ENCODE results near the gene BNC1. TPM values are rescaled to one million over a fixed set of nuclear protein-coding genes. Genes with fewer than 3 reads are reported as not detected.

Gene BNC1
- total and polyA plus RNA-seq, 8 donors = 0.12 to 4.6 (median 0.55) TPM; not detected in 5

DNA sequence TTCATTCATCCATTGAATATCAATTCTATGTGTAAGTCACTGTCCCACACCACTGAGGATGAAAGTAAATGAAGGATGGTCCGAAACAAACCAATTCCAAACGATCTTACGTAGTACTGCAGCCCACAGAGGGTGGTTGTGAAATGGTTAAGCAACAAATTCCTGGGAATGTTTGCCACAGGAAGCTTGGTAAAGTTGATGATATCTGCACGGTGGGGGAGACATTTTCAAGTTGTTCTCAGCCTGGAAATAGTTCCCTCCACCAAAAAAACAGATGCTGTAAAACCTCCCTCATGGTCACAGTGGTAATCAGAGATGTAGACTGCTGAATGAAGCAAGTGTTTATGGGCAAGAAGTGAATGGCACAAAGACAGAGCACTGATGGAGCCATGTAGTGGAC, 35.9 kb upstream of the BNC1 start:
- intact Hi-C loops (cut with DNase I; ENCODE audit: low total_unique reads) = no loop called here
- 50 to 64% (median 59%) methylated on average over 4 of the region's 4 CpGs for WGBS, 5 donors
- no peaks in the 10 kb centered on the region for H3K36me3 ChIP-seq
- H3K4me3 ChIP-seq = no peak overlapping the region
- peaks cover 0 to 7% (median 0%) of the 10 kb centered on the region in 4 donors for H3K9me3 ChIP-seq
- TF ChIP-seq POLR2AphosphoS5 (IDR thresholded peaks at IDR 0.05) (no peak), EP300 (IDR thresholded peaks at IDR 0.05) (no peak), POLR2A (IDR thresholded peaks at IDR 0.05) (no peak)
- TF ChIP-seq, protein P1, sequence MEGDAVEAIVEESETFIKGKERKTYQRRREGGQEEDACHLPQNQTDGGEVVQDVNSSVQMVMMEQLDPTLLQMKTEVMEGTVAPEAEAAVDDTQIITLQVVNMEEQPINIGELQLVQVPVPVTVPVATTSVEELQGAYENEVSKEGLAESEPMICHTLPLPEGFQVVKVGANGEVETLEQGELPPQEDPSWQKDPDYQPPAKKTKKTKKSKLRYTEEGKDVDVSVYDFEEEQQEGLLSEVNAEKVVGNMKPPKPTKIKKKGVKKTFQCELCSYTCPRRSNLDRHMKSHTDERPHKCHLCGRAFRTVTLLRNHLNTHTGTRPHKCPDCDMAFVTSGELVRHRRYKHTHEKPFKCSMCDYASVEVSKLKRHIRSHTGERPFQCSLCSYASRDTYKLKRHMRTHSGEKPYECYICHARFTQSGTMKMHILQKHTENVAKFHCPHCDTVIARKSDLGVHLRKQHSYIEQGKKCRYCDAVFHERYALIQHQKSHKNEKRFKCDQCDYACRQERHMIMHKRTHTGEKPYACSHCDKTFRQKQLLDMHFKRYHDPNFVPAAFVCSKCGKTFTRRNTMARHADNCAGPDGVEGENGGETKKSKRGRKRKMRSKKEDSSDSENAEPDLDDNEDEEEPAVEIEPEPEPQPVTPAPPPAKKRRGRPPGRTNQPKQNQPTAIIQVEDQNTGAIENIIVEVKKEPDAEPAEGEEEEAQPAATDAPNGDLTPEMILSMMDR (IDR thresholded peaks at IDR 0.05) = no peak
- H3K4me1 ChIP-seq = no peaks in the 10 kb centered on the region
- peaks cover 0 to 11% (median 0%) of the 10 kb centered on the region in 3 donors for H3K27me3 ChIP-seq
- no peak for DNase-seq
- H3K27ac ChIP-seq = no peak overlapping the region

DNA sequence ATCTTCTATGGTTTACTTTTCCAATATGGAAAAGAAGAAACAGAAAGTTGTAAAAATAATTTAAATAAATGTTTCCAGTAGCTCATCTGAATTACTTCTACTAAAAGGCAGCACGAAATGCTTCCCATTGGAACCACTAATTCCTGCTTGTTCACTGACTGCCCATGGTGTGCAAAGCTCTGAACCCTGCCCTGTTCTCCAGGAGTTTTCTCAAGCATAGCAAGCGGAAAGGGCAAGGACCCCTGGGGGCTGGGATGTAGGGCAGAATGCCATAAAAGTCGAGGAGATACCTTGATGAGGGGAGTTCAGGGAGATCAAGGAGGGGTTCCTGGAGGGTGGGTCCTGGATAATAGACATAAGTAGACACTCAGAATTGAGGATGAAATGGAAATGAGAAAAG, 35.3 kb upstream of the BNC1 start:
- no peak overlapping the region for H3K27ac ChIP-seq
- intact Hi-C loops (cut with DNase I; ENCODE audit: low total_unique reads) = no loop called here
- no peaks in the 10 kb centered on the region for H3K4me1 ChIP-seq
- H3K4me3 ChIP-seq = no peak overlapping the region
- peaks cover 0 to 11% (median 0%) of the 10 kb centered on the region in 3 donors for H3K27me3 ChIP-seq
- no peaks in the 10 kb centered on the region for H3K36me3 ChIP-seq
- TF ChIP-seq POLR2AphosphoS5 (IDR thresholded peaks at IDR 0.05) (no peak), POLR2A (IDR thresholded peaks at IDR 0.05) (no peak), EP300 (IDR thresholded peaks at IDR 0.05) (no peak)
- TF ChIP-seq, protein P1 (IDR thresholded peaks at IDR 0.05) = no peak
- H3K9me3 ChIP-seq = peaks cover 0 to 7% (median 0%) of the 10 kb centered on the region in 4 donors
- WGBS, 5 donors = 56 to 71% (median 65%) methylated on average over 3 of the region's 3 CpGs
- DNase-seq = no peak

DNA sequence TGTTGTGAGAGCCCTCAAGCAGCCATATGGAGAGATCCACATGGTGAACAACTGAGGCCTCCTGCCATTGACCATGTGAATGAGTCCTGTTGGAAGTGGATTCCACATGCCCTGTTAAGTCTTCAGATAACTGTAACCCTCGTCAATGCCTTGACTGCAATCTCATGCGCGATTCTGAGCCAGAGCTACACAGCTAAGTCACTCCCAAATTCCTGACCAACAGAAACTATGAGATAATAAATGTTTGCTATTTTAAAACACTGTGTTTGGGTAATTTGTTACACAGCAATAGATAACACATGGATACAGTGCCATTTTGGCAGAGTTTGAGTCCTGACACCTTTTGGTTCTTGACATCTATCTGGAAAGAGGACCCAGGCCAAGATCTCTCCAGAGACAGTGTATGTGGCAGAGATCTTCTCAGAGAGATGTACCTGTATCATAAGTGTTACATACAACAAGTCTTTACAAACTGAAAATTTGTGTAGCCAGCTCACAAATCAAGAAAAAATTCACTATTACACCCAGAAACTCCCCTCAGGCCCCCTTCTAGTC, 34.5 kb upstream of the BNC1 start:
- DNase-seq = no peak
- peaks cover 0 to 7% (median 0%) of the 10 kb centered on the region in 4 donors for H3K9me3 ChIP-seq
- no peak overlapping the region for H3K27ac ChIP-seq
- peaks cover 0 to 11% (median 0%) of the 10 kb centered on the region in 3 donors for H3K27me3 ChIP-seq
- TF ChIP-seq EP300 (IDR thresholded peaks at IDR 0.05) = no peak
- TF ChIP-seq POLR2A (IDR thresholded peaks at IDR 0.05) = no peak
- TF ChIP-seq POLR2AphosphoS5 (IDR thresholded peaks at IDR 0.05) = no peak
- TF ChIP-seq, protein P1 (IDR thresholded peaks at IDR 0.05) = no peak
- intact Hi-C loops (cut with DNase I; ENCODE audit: low total_unique reads) = no loop called here
- no peaks in the 10 kb centered on the region for H3K4me1 ChIP-seq
- WGBS, 5 donors = 68 to 89% (median 77%) methylated on average over 3 of the region's 3 CpGs
- H3K4me3 ChIP-seq = no peak overlapping the region
- no peaks in the 10 kb centered on the region for H3K36me3 ChIP-seq

DNA sequence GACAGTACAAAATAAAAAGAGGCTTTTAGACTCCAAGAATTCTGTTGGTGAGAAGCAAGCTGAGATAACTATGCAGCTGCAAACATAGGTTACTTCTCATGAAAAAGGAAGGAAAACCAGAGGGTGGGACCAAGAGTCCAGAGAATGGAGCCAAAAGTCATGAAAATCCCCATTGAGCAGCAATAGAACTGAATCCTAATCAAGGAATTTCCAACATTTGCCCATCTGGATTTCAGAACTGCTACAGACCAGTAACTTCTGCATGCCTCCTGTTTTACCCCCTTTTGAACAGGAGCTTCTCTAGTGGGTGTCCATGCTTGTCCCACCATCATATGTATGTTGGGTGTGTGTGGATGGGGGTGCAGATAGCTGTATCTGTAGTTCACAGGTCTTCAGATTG, 33.6 kb upstream of the BNC1 start:
- no peak for TF ChIP-seq EP300 (IDR thresholded peaks at IDR 0.05)
- no peak for TF ChIP-seq POLR2A (IDR thresholded peaks at IDR 0.05)
- TF ChIP-seq, protein P1 (IDR thresholded peaks at IDR 0.05) = no peak
- no peak for TF ChIP-seq POLR2AphosphoS5 (IDR thresholded peaks at IDR 0.05)
- no peak for DNase-seq

More for the DNA sequence above, 33.6 kb upstream of the BNC1 start:
- intact Hi-C loops (cut with DNase I; ENCODE audit: low total_unique reads) = no loop called here
- H3K27ac ChIP-seq = no peak overlapping the region
- H3K27me3 ChIP-seq = peaks cover 0 to 4% (median 0%) of the 10 kb centered on the region in 3 donors
- peaks cover 0 to 7% (median 0%) of the 10 kb centered on the region in 4 donors for H3K9me3 ChIP-seq
- no peaks in the 10 kb centered on the region for H3K4me1 ChIP-seq
- H3K4me3 ChIP-seq = no peak overlapping the region
- no peaks in the 10 kb centered on the region for H3K36me3 ChIP-seq

All from stomach (tissue), 9 donors.